ENCODE results near the gene SYT14.

DNA sequence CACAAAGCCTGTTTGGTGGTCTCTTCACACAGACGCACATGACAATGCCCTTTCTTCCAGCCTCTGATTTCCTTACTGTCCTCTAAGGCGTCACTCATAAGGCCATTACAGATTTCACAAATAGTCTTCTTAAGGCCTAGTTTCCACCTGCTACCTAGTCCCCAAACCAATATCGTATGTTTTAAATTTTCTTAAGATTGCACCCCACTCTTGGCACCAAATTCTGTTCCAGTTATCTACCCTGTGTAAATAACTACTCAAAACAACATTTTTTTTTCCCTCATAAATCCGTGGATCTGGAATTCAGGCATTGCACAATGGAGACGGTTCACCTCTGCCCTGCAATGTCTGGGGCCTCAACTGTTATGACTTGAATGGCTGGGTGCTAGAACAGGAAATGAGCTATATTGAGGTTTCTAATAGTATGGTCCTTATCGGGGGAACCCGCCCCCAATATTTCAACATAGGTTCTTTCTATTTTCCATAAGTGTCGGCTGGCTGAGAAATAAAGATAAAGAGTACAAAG lies 257.7 kb downstream of the SYT14 start:
- TF ChIP-seq EZH2 (IDR thresholded peaks at IDR 0.05) (no peak), EZH2phosphoT487 (IDR thresholded peaks at IDR 0.05) (no peak)
- TF ChIP-seq, protein P1, sequence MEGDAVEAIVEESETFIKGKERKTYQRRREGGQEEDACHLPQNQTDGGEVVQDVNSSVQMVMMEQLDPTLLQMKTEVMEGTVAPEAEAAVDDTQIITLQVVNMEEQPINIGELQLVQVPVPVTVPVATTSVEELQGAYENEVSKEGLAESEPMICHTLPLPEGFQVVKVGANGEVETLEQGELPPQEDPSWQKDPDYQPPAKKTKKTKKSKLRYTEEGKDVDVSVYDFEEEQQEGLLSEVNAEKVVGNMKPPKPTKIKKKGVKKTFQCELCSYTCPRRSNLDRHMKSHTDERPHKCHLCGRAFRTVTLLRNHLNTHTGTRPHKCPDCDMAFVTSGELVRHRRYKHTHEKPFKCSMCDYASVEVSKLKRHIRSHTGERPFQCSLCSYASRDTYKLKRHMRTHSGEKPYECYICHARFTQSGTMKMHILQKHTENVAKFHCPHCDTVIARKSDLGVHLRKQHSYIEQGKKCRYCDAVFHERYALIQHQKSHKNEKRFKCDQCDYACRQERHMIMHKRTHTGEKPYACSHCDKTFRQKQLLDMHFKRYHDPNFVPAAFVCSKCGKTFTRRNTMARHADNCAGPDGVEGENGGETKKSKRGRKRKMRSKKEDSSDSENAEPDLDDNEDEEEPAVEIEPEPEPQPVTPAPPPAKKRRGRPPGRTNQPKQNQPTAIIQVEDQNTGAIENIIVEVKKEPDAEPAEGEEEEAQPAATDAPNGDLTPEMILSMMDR (IDR thresholded peaks at IDR 0.05): no peak

All from neural progenitor cell (in vitro differentiated cells).